AG08396 (cell line): ENCODE measurements around the gene BIRC5.
"Not testable (repeated sequence)": the region's sequence is repeated elsewhere in the genome, so short reads cannot be mapped to it uniquely, and the experiment has no call there.

Source experiments
- DNase-seq: peaks from one replicate; pipeline ENCODE4 v3.0.0; 2012; ENCODE audit warnings: low spot score, mixed read lengths

The BIRC5 gene

DNA sequence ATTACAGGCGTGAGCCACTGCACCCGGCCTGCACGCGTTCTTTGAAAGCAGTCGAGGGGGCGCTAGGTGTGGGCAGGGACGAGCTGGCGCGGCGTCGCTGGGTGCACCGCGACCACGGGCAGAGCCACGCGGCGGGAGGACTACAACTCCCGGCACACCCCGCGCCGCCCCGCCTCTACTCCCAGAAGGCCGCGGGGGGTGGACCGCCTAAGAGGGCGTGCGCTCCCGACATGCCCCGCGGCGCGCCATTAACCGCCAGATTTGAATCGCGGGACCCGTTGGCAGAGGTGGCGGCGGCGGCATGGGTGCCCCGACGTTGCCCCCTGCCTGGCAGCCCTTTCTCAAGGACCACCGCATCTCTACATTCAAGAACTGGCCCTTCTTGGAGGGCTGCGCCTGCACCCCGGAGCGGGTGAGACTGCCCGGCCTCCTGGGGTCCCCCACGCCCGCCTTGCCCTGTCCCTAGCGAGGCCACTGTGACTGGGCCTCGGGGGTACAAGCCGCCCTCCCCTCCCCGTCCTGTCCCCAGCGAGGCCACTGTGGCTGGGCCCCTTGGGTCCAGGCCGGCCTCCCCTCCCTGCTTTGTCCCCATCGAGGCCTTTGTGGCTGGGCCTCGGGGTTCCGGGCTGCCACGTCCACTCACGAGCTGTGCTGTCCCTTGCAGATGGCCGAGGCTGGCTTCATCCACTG is at the start of gene BIRC5:
Gene BIRC5, plus strand, starts transcription at position 238 of the 690 bp plus-strand sequence. Its CDS starts 64 bp downstream, at position 302.
- DNase-seq: peak; percentile 99

DNA sequence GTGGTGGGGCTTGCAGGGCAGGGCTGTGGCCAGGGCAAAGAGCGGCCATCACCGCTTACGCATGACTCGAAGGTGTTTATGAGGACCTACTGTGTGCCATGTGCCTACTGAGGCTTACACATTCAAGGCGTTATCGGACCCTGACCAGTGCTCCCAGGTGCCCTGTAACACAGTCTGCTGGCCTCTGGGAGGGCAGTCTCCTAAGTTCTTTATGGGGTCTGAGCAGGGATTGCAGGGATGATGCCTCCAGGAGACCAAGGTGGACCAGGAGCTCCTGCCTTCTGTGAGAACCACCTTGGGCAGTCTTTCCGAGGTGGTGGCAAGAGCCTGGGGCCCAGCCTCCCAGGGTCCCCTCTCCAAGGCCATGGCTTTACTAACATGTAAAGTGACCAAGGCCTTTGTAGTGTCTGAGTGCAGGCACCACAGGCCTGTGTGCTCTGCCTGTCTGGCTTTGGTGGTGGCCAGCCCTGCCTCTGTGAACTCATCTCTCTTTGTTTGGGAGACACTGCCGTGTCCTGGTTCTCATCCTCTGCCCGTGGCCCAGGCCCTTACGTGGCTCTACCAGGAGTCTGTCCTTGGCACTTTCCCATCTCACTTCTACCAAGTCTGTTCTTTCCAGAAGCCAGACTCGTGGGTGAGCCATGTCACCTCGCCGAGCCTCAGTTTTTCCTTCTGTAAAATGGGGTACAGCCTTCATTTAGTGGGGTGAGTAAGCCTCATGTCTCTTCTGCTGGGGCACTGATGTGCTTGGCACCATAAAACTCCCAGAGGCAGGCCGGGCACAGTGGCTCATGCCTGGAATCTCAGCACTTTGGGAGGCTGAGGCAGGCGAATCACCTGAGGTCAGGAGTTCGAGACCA is 49.1 kb upstream of the BIRC5 start:
- no peak for DNase-seq

DNA sequence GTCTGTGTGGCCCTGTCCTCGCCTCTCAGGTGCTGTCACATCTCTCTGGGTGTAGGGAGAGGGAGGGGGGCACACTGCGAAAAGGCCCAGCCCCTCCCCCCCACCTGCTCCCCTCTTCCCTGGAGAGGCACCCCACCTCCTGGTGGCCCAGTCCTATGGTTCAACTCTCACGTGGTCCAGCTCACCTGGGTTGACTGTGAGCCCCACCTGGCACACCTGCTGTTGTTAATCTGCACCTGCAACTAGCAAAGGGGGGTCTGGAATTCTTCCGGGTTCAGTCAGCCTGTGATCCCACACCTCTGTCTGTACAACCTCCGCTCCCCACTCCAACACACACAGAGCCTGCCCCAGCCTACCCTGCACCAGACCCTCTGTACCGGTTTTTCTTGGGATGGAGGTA is 47.6 kb upstream of the BIRC5 start:
- no peak for DNase-seq

GRCh38 chr17:78168242-78168902 is 45.7 kb upstream of the BIRC5 start, which contains the start of gene SYNGR2:
TSS of gene SYNGR2 (plus strand) at chr17:78168581. CDS start at chr17:78168617, 36 bp downstream.
- DNase-seq: peak; percentile 92

DNA sequence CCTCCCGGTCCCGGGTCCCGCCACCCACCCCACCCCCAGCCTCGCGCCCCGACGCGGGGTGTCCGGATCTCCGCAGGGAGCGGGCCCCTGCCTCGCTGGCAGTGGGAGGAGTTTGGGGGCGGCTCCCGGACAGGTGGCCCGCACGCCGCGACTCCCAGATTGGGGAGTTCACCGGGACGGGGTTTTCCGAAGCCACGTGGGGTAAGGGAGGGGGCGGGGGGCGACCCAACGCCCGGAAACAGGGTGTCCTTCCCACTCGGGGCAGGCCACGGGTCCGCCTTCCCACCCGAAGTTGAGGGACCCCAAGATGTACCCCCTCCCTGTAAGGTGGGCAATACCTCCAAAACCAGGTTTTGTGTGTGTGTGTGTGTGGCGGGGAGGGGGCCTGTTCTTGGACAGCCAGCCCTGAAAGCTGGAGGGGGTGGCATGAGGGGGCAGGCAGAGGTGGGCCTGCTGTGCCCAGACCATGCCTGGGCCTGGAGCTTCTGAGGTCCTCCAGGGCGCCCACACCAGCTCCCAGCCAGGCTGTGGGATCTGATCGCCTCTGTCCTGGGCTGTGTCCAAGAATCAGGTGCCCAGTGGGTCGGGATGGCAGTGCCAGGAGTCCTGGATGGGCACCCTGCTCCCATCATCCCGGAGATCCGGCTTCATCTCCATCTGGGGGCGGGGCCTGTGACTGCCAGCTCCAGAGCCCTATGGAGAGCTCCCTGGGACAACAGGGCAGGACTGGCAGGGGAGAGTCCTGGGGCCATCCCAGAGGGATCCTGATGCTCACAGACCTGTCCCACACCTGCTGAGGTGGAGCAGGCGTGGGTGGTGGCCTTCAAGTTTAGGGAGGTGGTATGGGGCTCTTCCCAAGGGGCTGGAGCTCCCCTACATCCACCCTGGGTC is 44.9 kb upstream of the BIRC5 start:
- peak; percentile 84 for DNase-seq

- DNase-seq: no peak
Observed at GRCh38 chr17:78170692-78171590, 43.1 kb upstream of the BIRC5 start.

GRCh38 chr17:78171591-78172248 is 42.3 kb upstream of the BIRC5 start:
- DNase-seq: not testable (repeated sequence)

- DNase-seq: no peak
Observed at GRCh38 chr17:78172249-78173051, 41.6 kb upstream of the BIRC5 start.

- DNase-seq: no peak
Observed at GRCh38 chr17:78173097-78173715, 40.8 kb upstream of the BIRC5 start.

- no peak for DNase-seq
Observed at GRCh38 chr17:78174346-78174869, 39.6 kb upstream of the BIRC5 start.

- DNase-seq: no peak
Observed at GRCh38 chr17:78174870-78175642, 39.0 kb upstream of the BIRC5 start.

DNA sequence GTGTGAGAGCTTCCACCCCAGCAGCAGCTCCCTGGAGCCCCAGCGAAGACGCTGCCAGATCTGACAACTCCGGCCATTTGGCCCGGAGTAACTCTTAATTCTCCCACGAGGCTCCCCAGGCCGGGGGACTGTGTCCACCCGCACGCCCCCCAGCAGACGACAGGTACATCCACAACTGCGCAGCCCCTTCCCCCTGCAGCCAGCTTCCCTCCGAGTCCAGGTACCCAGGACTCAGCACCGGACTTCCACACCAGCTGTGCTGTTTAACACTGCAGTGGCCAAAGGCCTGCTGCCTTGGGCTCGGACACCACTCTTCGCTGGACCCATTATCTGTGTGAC is 38.4 kb upstream of the BIRC5 start:
- no peak for DNase-seq

DNA sequence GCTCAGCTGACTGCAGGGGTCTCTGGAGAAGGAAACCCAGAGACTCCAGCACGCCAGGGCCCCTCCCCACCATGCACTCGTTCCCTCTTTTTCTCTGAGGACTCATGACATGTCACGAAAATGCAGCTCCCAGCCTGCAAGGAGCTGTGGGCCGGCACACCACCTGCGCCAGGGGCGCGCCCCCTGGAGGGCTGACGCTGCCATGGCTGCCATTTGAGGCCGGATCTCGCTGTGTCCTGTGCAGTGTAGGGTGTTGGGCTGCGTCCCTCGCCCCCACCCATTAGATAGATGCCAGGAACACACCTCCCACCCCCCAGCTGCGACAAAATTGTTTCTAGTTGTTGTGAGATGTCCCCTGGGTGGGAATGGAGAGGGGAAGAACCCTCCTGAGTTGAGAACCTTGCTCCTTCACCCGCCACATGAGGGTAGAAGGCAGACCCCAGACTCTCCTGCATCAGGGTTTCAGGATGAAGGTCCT is 37.5 kb upstream of the BIRC5 start:
- DNase-seq: peak; percentile 59

- DNase-seq: peak; percentile 76
Observed at GRCh38 chr17:78179372-78179771, 34.7 kb upstream of the BIRC5 start.

GRCh38 chr17:78180083-78180482 is 34.0 kb upstream of the BIRC5 start:
- no peak for DNase-seq

- DNase-seq: no peak
Observed at GRCh38 chr17:78180508-78180907, 33.5 kb upstream of the BIRC5 start.

- DNase-seq: no peak
Observed at GRCh38 chr17:78182504-78182903, 31.5 kb upstream of the BIRC5 start.

GRCh38 chr17:78183916-78184315 is 30.1 kb upstream of the BIRC5 start:
- DNase-seq: no peak
